ENCODE data around the gene FGR.
"Not testable (repeated sequence)": the region's sequence is repeated elsewhere in the genome, so short reads cannot be mapped to it uniquely, and the experiment has no call there.

The FGR gene

GRCh38 chr1:27634177-27634984 is 604 bp downstream of the FGR start:
- DNase-seq (ENCODE audit: low read depth), result no peak
- TF ChIP-seq CTCF (IDR thresholded peaks at IDR 0.05; ENCODE audit: insufficient read depth, low read depth, low read length, missing control alignments), result no peak
- peak overlapping the region; percentile 8 for H3K4me3 ChIP-seq (ENCODE audit: low read length)

GRCh38 chr1:27633640-27634176 is 1.3 kb downstream of the FGR start:
- no peak for DNase-seq (ENCODE audit: low read depth)
- peak overlapping the region; percentile 8 for H3K4me3 ChIP-seq (ENCODE audit: low read length)

GRCh38 chr1:27633298-27633610 is 1.7 kb downstream of the FGR start:
- DNase-seq (ENCODE audit: low read depth), result no peak

More at GRCh38 chr1:27633640-27634176, 1.3 kb downstream of the FGR start:
- no peak for TF ChIP-seq CTCF (IDR thresholded peaks at IDR 0.05; ENCODE audit: insufficient read depth, low read depth, low read length, missing control alignments)

GRCh38 chr1:27632387-27633297 is 2.3 kb downstream of the FGR start:
- DNase-seq (ENCODE audit: low read depth), result no peak
- H3K4me3 ChIP-seq (ENCODE audit: low read length), result no peak overlapping the region
- TF ChIP-seq CTCF (IDR thresholded peaks at IDR 0.05; ENCODE audit: insufficient read depth, low read depth, low read length, missing control alignments), result no peak

More at GRCh38 chr1:27633298-27633610, 1.7 kb downstream of the FGR start:
- no peak for TF ChIP-seq CTCF (IDR thresholded peaks at IDR 0.05; ENCODE audit: insufficient read depth, low read depth, low read length, missing control alignments)
- no peak overlapping the region for H3K4me3 ChIP-seq (ENCODE audit: low read length)

- TF ChIP-seq CTCF (IDR thresholded peaks at IDR 0.05; ENCODE audit: insufficient read depth, low read depth, low read length, missing control alignments), result no peak
- no peak overlapping the region for H3K4me3 ChIP-seq (ENCODE audit: low read length)
- no peak for DNase-seq (ENCODE audit: low read depth)
These were observed 4.0 kb downstream of the FGR start for GRCh38 chr1:27630859-27631491.

- H3K4me3 ChIP-seq (ENCODE audit: low read length), result no peak overlapping the region
- TF ChIP-seq CTCF (IDR thresholded peaks at IDR 0.05; ENCODE audit: insufficient read depth, low read depth, low read length, missing control alignments), result no peak
- no peak for DNase-seq (ENCODE audit: low read depth)
These were observed 6.3 kb downstream of the FGR start for GRCh38 chr1:27628712-27629111.

- H3K4me3 ChIP-seq (ENCODE audit: low read length); DNase-seq (ENCODE audit: low read depth): not testable (repeated sequence)
These were observed 7.3 kb downstream of the FGR start for GRCh38 chr1:27627733-27628132.

All from epithelial cell of esophagus (primary cell).